ENCODE results near the gene NEK2. TPM values are rescaled to one million over a fixed set of nuclear protein-coding genes. Genes with fewer than 3 reads are reported as not detected.

The NEK2 gene
- total RNA-seq, 2 donors from 2014 or later, result 42.3 to 101 TPM

DNA sequence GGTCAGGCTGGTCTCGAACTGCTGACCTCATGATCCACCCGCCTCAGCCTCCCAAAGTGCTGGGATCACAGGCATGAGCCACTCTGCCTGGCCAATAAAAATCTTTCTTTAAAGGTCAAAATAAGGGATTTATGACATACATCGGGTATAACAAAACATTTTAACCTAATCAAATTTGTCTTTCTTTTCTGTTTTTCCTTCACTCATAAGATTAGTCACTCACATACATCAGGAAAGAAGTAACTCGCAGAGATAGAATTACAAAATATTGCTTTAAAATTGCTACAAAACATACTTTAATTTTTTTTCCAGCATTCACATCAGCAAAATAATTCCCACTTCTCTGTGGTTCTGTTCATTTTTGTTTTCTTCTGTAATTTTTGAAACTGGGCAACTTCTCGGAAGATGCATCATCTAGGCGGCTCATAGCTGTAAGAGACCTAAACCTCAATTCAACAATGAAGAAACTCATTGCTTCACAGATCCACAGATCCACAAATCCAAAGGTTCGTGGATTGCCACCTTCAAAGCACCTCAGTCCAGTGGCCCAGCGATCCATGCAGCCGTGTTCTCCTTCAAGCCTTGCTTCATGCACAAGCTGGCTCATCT lies 39.7 kb downstream of the NEK2 start:
- Mint-ChIP-seq H3K27me3 (ENCODE audit: insufficient read depth) (peaks cover 19% of the 10 kb centered on the region), H3K27ac (no peak overlapping the region), H3K4me3 (no peak overlapping the region), H3K9me3 (no peaks in the 10 kb centered on the region), H3K36me3 (ENCODE audit: low read depth) (no peaks in the 10 kb centered on the region), H3K4me1 (peaks cover 23% of the 10 kb centered on the region)
- H3K27ac ChIP-seq (ENCODE audit: low read depth, low read length), result no peak overlapping the region
- H3K27me3 ChIP-seq (ENCODE audit: control insufficient read depth, insufficient read depth, low read length, poor library complexity, severe bottlenecking), result no peaks in the 10 kb centered on the region
- 88 to 96% methylated on average over 6 to 9 of the region's 9 CpGs for WGBS, 2 experiments (ENCODE audit: insufficient coverage in 1 of 2, insufficient read length in 1 of 2)
- peaks cover 4% of the 10 kb centered on the region for H3K4me1 ChIP-seq (ENCODE audit: control insufficient read depth, insufficient read depth, low read length)
- no peaks in the 10 kb centered on the region for H3K36me3 ChIP-seq (ENCODE audit: control insufficient read depth, insufficient read depth, low read length)
- H3K9me3 ChIP-seq (ENCODE audit: control insufficient read depth, low read length), result no peaks in the 10 kb centered on the region
- no peak overlapping the region for H3K4me3 ChIP-seq (ENCODE audit: low read length)
- DNase-seq, result no peak
- H3K9ac ChIP-seq (ENCODE audit: extremely low read depth, low read length, poor library complexity, severe bottlenecking), result no peak overlapping the region
- TF ChIP-seq CTCF (conservative IDR thresholded peaks at IDR 0.05), result no peak

- no peaks in the 10 kb centered on the region for H3K36me3 Mint-ChIP-seq (ENCODE audit: low read depth)
- TF ChIP-seq CTCF (conservative IDR thresholded peaks at IDR 0.05), result no peak
- no peak for DNase-seq
- H3K9me3 Mint-ChIP-seq, result no peaks in the 10 kb centered on the region
- H3K4me1 Mint-ChIP-seq, result peaks cover 26% of the 10 kb centered on the region
- Histone ChIP-seq H3K4me1 (ENCODE audit: control insufficient read depth, insufficient read depth, low read length) (no peaks in the 10 kb centered on the region), H3K27me3 (ENCODE audit: control insufficient read depth, insufficient read depth, low read length, poor library complexity, severe bottlenecking) (no peaks in the 10 kb centered on the region), H3K27ac (ENCODE audit: low read depth, low read length) (no peak overlapping the region), H3K9ac (ENCODE audit: extremely low read depth, low read length, poor library complexity, severe bottlenecking) (no peak overlapping the region), H3K4me3 (ENCODE audit: low read length) (no peak overlapping the region), H3K36me3 (ENCODE audit: control insufficient read depth, insufficient read depth, low read length) (no peaks in the 10 kb centered on the region), H3K9me3 (ENCODE audit: control insufficient read depth, low read length) (no peaks in the 10 kb centered on the region)
- 89 to 95% methylated on average over 4 of the region's 4 CpGs for WGBS, 2 experiments (ENCODE audit: insufficient coverage in 1 of 2, insufficient read length in 1 of 2)
- H3K27me3 Mint-ChIP-seq (ENCODE audit: insufficient read depth), result peaks cover 16% of the 10 kb centered on the region
- H3K4me3 Mint-ChIP-seq, result no peak overlapping the region
- no peak overlapping the region for H3K27ac Mint-ChIP-seq
Measured at GRCh38 chr1:211634931-211635330, 40.5 kb downstream of the NEK2 start.

DNA sequence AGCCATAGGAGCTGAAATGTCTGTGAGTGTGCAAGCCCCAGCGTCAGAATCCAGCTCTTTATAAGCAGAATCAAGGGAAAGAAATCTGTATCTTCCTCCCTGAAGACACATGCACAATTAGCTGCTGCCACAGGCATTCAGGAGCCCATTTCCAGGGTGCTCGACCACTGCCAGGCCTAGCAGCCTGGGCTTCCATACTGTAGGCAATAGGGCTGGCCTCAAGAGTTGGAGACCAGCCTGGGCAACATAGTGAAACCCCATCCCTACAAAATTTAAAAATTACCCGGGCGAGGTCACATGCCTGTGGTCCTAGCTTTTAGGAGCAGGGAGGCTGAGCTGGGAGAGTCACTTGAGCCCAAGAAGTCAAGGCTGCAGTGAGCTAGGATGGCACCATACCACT lies 41.0 kb downstream of the NEK2 start:
- Mint-ChIP-seq H3K27me3 (ENCODE audit: insufficient read depth) (peaks cover 12% of the 10 kb centered on the region), H3K27ac (no peak overlapping the region), H3K36me3 (ENCODE audit: low read depth) (no peaks in the 10 kb centered on the region), H3K4me3 (no peak overlapping the region), H3K4me1 (peaks cover 23% of the 10 kb centered on the region), H3K9me3 (no peaks in the 10 kb centered on the region)
- Histone ChIP-seq H3K27me3 (ENCODE audit: control insufficient read depth, insufficient read depth, low read length, poor library complexity, severe bottlenecking) (no peaks in the 10 kb centered on the region), H3K36me3 (ENCODE audit: control insufficient read depth, insufficient read depth, low read length) (no peaks in the 10 kb centered on the region), H3K9ac (ENCODE audit: extremely low read depth, low read length, poor library complexity, severe bottlenecking) (no peak overlapping the region), H3K9me3 (ENCODE audit: control insufficient read depth, low read length) (no peaks in the 10 kb centered on the region), H3K4me1 (ENCODE audit: control insufficient read depth, insufficient read depth, low read length) (no peaks in the 10 kb centered on the region), H3K27ac (ENCODE audit: low read depth, low read length) (no peak overlapping the region), H3K4me3 (ENCODE audit: low read length) (no peak overlapping the region)
- TF ChIP-seq CTCF (conservative IDR thresholded peaks at IDR 0.05), result no peak
- no peak for DNase-seq
- 87 to 92% methylated on average over 2 to 4 of the region's 4 CpGs for WGBS, 2 experiments (ENCODE audit: insufficient coverage in 1 of 2, insufficient read length in 1 of 2)
